Parathyroid adenoma (tissue), 2 donors: ENCODE measurements around the gene ROBO1.

Experiments
- H2AFZ ChIP-seq: fragments of 300-600 bp; sonication (generic); one replicate; pipeline ENCODE4 v1.7.0; 2017; ENCODE audit warnings: antibody characterized with exemption, mild to moderate bottlenecking
- H3K27ac ChIP-seq: fragments of 300-600 bp; sonication (generic); one replicate; pipeline ENCODE4 v1.7.0; 2017
- H3K27me3 ChIP-seq: fragments of 300-600 bp; sonication (generic); one replicate; pipeline ENCODE4 v1.7.0; 2017; ENCODE audit warnings: low read length; ENCODE audit not compliant: control insufficient read depth, insufficient read depth
- H3K36me3 ChIP-seq: fragments of 300-600 bp; sonication (generic); one replicate; pipeline ENCODE4 v1.7.0; 2017; ENCODE audit warnings: low read length; ENCODE audit not compliant: control insufficient read depth, insufficient read depth
- H3K4me1 ChIP-seq: fragments of 300-600 bp; sonication (generic); one replicate; pipeline ENCODE4 v1.7.0; 2017; ENCODE audit warnings: control low read depth
- H3K4me2 ChIP-seq: fragments of 300-600 bp; sonication (generic); one replicate; pipeline ENCODE4 v1.7.0; 2017; ENCODE audit warnings: low read length
- H3K4me3 ChIP-seq: fragments of 300-600 bp; sonication (generic); one replicate; pipeline ENCODE4 v1.7.0; 2017; ENCODE audit warnings: low read depth, low read length
- H3K79me2 ChIP-seq: fragments of 300-600 bp; sonication (generic); one replicate; pipeline ENCODE4 v1.7.0; 2017; ENCODE audit warnings: control low read depth
- H3K9ac ChIP-seq: fragments of 300-600 bp; sonication (generic); one replicate; pipeline ENCODE4 v1.7.0; 2017; ENCODE audit warnings: mild to moderate bottlenecking
- H3K9me3 ChIP-seq: fragments of 300-600 bp; sonication (generic); one replicate; pipeline ENCODE4 v1.7.0; 2017; ENCODE audit warnings: low read length; ENCODE audit not compliant: control insufficient read depth
- TF ChIP-seq, protein P1 (sequence below): fragments of 300-600 bp; sonication (generic); IDR thresholded peaks from one replicate; pipeline ENCODE4 v1.7.0; 2017; ENCODE audit warnings: antibody characterized with exemption, mild to moderate bottlenecking
- donor health status: primary hyperparathyroidism.

ROBO1 gene

DNA sequence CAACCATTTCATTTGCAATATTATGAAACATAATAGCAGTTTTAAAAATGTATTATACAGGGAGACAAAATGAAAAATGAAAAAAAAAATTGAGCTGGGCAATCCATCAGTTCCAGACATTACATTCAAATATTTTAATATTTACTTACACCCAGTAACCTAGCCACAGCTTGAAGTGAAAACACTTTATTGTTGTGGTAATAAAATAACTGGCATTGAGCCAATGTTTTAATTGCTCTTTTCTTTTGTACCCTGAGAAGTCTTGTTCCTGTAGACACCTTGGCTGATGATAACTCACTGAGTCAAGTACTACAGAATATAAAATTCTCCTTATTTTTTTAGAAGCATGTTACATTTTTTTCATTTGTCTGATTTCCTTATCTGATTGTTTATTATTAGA lies 180.6 kb downstream of the ROBO1 start:
- Histone ChIP-seq H3K9ac (no peak overlapping the region), H3K27me3 (no peaks in the 10 kb centered on the region), H3K79me2 (no peaks in the 10 kb centered on the region), H2AFZ (no peak overlapping the region), H3K27ac (no peak overlapping the region), H3K4me3 (no peak overlapping the region), H3K4me2 (no peak overlapping the region), H3K36me3 (no peaks in the 10 kb centered on the region), H3K4me1 (no peaks in the 10 kb centered on the region), H3K9me3 (no peaks in the 10 kb centered on the region)
- TF ChIP-seq, protein P1, sequence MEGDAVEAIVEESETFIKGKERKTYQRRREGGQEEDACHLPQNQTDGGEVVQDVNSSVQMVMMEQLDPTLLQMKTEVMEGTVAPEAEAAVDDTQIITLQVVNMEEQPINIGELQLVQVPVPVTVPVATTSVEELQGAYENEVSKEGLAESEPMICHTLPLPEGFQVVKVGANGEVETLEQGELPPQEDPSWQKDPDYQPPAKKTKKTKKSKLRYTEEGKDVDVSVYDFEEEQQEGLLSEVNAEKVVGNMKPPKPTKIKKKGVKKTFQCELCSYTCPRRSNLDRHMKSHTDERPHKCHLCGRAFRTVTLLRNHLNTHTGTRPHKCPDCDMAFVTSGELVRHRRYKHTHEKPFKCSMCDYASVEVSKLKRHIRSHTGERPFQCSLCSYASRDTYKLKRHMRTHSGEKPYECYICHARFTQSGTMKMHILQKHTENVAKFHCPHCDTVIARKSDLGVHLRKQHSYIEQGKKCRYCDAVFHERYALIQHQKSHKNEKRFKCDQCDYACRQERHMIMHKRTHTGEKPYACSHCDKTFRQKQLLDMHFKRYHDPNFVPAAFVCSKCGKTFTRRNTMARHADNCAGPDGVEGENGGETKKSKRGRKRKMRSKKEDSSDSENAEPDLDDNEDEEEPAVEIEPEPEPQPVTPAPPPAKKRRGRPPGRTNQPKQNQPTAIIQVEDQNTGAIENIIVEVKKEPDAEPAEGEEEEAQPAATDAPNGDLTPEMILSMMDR = no peak

DNA sequence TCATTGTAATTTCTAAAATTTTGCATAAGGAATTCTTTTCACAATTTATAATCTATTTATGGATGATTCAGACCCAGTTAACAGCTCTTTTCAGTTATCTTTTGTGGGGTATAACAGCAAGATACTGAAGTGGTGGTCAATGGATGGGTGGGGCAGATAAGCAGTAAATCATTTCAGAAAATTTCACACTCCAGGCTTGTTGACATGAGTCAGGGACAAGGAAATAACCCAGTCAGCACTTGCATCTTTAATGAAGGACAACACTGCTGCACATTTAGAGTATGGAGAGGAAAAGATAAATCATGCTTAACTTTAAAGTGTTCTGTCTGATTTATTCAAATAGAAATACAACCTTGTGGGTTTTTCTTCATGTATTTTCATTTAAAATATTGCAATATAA lies 181.6 kb downstream of the ROBO1 start:
- Histone ChIP-seq H2AFZ (no peak overlapping the region), H3K9ac (no peak overlapping the region), H3K27ac (no peak overlapping the region), H3K79me2 (no peaks in the 10 kb centered on the region), H3K4me3 (no peak overlapping the region), H3K36me3 (no peaks in the 10 kb centered on the region), H3K27me3 (no peaks in the 10 kb centered on the region), H3K9me3 (no peaks in the 10 kb centered on the region), H3K4me2 (no peak overlapping the region), H3K4me1 (no peaks in the 10 kb centered on the region)
- TF ChIP-seq, protein P1 = no peak

DNA sequence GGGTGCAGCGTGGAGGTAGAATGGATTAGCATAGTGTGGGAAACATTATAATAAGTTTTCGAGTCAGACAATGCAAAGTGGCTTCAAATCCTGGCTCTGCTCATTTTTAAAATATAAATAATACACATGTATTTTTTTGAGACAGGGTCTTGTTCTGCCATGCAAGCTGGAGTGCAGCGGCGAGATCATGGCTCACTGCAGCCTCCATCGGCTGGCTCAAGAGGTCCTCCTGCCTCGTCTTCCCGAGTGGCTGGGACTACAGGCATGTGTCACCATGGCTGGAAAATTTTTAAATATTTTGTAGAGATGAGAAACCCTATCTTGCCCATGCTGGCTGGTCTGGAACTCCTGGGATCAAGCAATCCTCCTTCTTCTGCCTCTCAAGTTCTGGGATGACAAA lies 194.9 kb downstream of the ROBO1 start:
- Histone ChIP-seq H3K27ac (no peak overlapping the region), H3K4me2 (no peak overlapping the region), H3K9ac (no peak overlapping the region), H3K27me3 (no peaks in the 10 kb centered on the region), H3K79me2 (no peaks in the 10 kb centered on the region), H3K9me3 (no peaks in the 10 kb centered on the region), H3K4me1 (no peaks in the 10 kb centered on the region), H3K4me3 (no peak overlapping the region), H3K36me3 (no peaks in the 10 kb centered on the region), H2AFZ (no peak overlapping the region)
- TF ChIP-seq, protein P1 = no peak

DNA sequence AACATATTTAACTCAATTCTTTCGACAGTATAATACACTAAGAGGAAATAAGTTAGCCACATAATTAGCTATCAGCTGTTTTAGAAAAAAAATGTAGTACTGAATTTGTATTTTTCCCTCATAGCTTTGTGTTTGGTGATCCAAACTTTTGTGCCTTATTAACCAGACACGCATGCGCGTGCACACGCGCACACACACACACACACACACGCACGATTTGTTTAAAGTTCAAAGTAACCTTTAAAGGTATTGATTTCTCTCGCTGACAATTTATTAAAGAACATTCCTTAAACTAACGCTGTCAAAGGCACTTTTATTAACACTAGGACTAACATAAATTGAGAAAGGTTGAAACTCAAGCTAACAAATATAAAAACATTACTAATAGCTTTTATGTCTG lies 198.9 kb downstream of the ROBO1 start:
- Histone ChIP-seq H3K9me3 (no peaks in the 10 kb centered on the region), H3K27me3 (no peaks in the 10 kb centered on the region), H3K36me3 (no peaks in the 10 kb centered on the region), H3K4me1 (no peaks in the 10 kb centered on the region), H3K4me3 (no peak overlapping the region), H3K4me2 (no peak overlapping the region), H2AFZ (no peak overlapping the region), H3K79me2 (no peaks in the 10 kb centered on the region), H3K9ac (no peak overlapping the region), H3K27ac (no peak overlapping the region)
- TF ChIP-seq, protein P1 = no peak

DNA sequence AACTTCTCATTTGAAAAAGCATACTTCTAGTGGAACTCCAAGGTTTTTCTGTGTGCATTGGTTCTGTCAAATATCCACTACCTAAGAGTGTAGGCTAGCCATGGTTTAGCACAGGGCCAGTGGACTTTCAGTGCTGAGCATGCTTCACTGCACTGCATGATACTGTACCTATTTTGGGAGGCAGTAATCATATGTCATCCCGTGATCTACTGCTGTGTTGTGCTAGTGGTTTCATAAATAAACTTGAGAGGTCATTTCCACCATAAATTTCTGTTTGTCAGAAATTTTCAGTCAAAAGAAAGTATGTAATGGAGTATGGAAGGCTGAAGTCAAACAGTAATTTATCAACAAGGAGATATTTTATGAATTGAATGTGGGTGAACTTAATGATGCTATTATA lies 203.6 kb downstream of the ROBO1 start:
- no peak overlapping the region for H3K27ac ChIP-seq
- no peaks in the 10 kb centered on the region for H3K4me1 ChIP-seq
- H3K27me3 ChIP-seq = no peaks in the 10 kb centered on the region
- no peak overlapping the region for H3K4me3 ChIP-seq
- H3K9ac ChIP-seq = no peak overlapping the region
- H3K79me2 ChIP-seq = no peaks in the 10 kb centered on the region
- no peak overlapping the region for H3K4me2 ChIP-seq
- no peaks in the 10 kb centered on the region for H3K9me3 ChIP-seq
- H3K36me3 ChIP-seq = no peaks in the 10 kb centered on the region
- H2AFZ ChIP-seq = no peak overlapping the region
- TF ChIP-seq, protein P1 = no peak
